Peyer's patch (tissue), 4 donors: ENCODE data around the gene CCDC194. TPM values are rescaled to one million over a fixed set of nuclear protein-coding genes. Genes with fewer than 3 reads are reported as not detected.
A peak's percentile ranks its signal among the peaks of the same experiment; 100 is the strongest.

Experiments
- DNase-seq, 3 donors: peaks; one replicate each; pipeline ENCODE4 v3.0.0-alpha.2; 2017 to 2019
- H3K27ac ChIP-seq, 4 donors: fragments of 200-600 bp; sonication (generic); one replicate each; pipeline ENCODE4 v1.5.1; 2016 to 2019
- H3K27me3 ChIP-seq, 2 donors: fragments of 200-600 bp; sonication (generic); one replicate each; pipeline ENCODE4 v1.5.1; 2019
- H3K36me3 ChIP-seq, 3 donors: fragments of 200-600 bp; sonication (generic); one replicate each; pipeline ENCODE4 v1.5.1; 2016 to 2019
- H3K4me1 ChIP-seq, 4 donors: fragments of 200-600 bp; sonication (generic); one replicate each; pipeline ENCODE4 v1.5.1; 2016 to 2019
- H3K4me3 ChIP-seq, 4 donors: fragments of 200-600 bp; sonication (generic); 1 replicate in 3 of 4; 2 replicates in 1 of 4; pipeline ENCODE4 v1.5.1; 2016 to 2019; ENCODE audit warnings: mild to moderate bottlenecking in 1 of 4
- H3K9me3 ChIP-seq, 4 donors: fragments of 200-600 bp; sonication (generic); one replicate each; pipeline ENCODE4 v1.5.1; 2016 to 2019; ENCODE audit warnings: mild to moderate bottlenecking in 1 of 4
- CTCF ChIP-seq, 6 experiments: fragments of 450-650 bp in 4 of 6; fragments of 200-600 bp in 2 of 6; sonication (generic) in 1 of 6; IDR thresholded peaks; one replicate each; pipeline ENCODE4 v1.5.1; 2017 to 2019; ENCODE audit warnings: antibody characterized with exemption in 6 of 6, mild to moderate bottlenecking in 3 of 6, moderate library complexity in 1 of 6
- POLR2A ChIP-seq, 2 donors: fragments of 450-650 bp; IDR thresholded peaks; one replicate each; pipeline ENCODE4 v1.5.1; 2017; ENCODE audit warnings: antibody characterized with exemption in 2 of 2, mild to moderate bottlenecking in 2 of 2, moderate library complexity in 2 of 2
- total RNA-seq, 4 donors: library from RNA; depleted of rRNA; stranded (reverse); fragments of >200 nt; gene quantifications; one replicate each; pipeline ENCODE4 v1.1.0, GENCODE V29; 2016

CCDC194 gene
- total RNA-seq, 4 donors from 2014 or later, result not detected

GRCh38 chr19:17358395-17358794 lies 35.6 kb downstream of the CCDC194 start:
- Histone ChIP-seq H3K9me3 (no peaks in the 10 kb centered on the region), H3K4me1 (no peaks in the 10 kb centered on the region), H3K36me3 (no peaks in the 10 kb centered on the region), H3K27me3 (no peaks in the 10 kb centered on the region), H3K4me3 (no peak overlapping the region), H3K27ac (peak overlapping the region in 2 of 4 donors; percentile 10 to 22)
- no peak for DNase-seq
- TF ChIP-seq POLR2A (IDR thresholded peaks at IDR 0.05) (no peak), CTCF (IDR thresholded peaks at IDR 0.05) (no peak)

DNA sequence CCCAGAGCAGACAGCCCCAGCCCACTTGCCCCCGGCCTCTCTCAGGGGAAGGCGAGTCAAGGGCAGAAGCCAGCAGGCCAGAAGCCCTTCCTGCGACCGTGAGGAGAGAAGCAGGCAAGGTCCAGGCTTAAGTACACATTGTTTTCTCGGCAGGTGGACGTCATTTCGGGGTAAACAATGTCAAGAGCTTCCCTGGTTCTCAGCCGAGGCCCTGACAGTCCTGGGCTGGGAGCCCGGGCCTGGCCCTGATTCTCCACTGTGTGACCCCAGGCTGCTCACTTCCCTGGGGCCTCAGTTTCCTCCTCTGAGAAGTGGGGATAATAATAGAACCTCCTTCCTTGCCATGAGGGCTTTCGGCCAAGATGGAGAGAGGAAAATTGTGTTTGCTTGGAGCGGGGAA lies 36.3 kb downstream of the CCDC194 start:
- H3K27ac ChIP-seq, result peak overlapping the region in 1 of 4 donors; percentile 22
- H3K36me3 ChIP-seq, result no peaks in the 10 kb centered on the region
- H3K27me3 ChIP-seq, result no peaks in the 10 kb centered on the region
- H3K9me3 ChIP-seq, result no peaks in the 10 kb centered on the region
- TF ChIP-seq POLR2A (IDR thresholded peaks at IDR 0.05), result no peak
- no peak for TF ChIP-seq CTCF (IDR thresholded peaks at IDR 0.05)
- H3K4me3 ChIP-seq, result no peak overlapping the region
- DNase-seq, result no peak
- no peaks in the 10 kb centered on the region for H3K4me1 ChIP-seq

DNA sequence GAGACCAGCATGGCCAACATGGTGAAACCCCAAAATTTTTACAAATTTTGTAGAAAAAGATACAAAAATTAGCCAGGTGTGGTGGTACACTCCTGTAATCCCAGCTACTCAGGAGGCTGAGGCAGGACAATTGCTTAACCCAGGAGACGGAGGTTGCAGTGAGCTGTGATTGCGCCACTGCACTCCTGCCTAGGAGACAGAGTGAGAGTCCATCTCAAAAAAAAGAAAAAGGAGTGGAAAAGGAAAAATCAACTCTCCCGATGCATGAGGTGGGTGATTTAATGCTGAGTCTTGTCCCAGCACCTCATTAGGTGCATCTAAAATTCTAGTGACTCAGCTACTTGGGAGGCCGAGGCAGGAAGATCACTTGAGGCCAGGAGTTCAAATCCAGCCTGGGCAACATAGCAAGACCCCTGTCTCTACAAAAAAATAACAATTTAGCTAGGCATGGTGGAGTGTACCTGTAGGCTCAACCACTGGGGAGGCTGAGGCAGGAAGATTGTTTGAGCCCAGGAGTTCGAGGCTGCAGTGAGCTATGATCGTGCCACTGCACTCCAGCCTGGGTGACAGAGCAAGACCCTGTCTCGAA lies 36.8 kb downstream of the CCDC194 start:
- no peak overlapping the region for H3K4me3 ChIP-seq
- no peaks in the 10 kb centered on the region for H3K27me3 ChIP-seq
- TF ChIP-seq CTCF (IDR thresholded peaks at IDR 0.05) (no peak), POLR2A (IDR thresholded peaks at IDR 0.05) (no peak)
- no peak overlapping the region for H3K27ac ChIP-seq
- DNase-seq, result no peak
- H3K4me1 ChIP-seq, result no peaks in the 10 kb centered on the region
- no peaks in the 10 kb centered on the region for H3K9me3 ChIP-seq
- H3K36me3 ChIP-seq, result no peaks in the 10 kb centered on the region

DNA sequence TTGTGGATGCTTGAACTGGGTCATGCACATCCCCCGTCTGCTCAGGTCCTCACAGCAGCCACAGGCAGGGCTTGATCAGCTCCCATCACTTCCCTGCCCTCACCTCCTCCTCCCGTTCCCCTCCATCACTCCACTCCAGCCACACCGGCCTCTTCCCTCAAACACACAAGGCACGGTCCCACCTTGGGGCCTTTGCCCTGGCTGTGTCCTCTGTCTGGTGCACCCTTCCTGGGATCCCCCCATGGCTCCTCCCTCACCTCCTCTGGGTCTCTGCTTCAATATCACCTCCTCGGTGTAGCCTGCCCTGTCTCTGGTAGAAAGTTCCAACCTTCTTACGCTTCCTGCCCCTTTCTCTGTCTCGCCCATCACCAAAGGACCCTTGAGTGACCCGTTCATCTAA lies 40.6 kb downstream of the CCDC194 start:
- no peak overlapping the region for H3K27ac ChIP-seq
- no peaks in the 10 kb centered on the region for H3K27me3 ChIP-seq
- no peak for DNase-seq
- no peaks in the 10 kb centered on the region for H3K9me3 ChIP-seq
- H3K36me3 ChIP-seq, result no peaks in the 10 kb centered on the region
- H3K4me1 ChIP-seq, result no peaks in the 10 kb centered on the region
- TF ChIP-seq CTCF (IDR thresholded peaks at IDR 0.05) (no peak), POLR2A (IDR thresholded peaks at IDR 0.05) (no peak)
- no peak overlapping the region for H3K4me3 ChIP-seq

GRCh38 chr19:17352608-17353280 lies 41.3 kb downstream of the CCDC194 start:
- H3K9me3 ChIP-seq, result no peaks in the 10 kb centered on the region
- no peaks in the 10 kb centered on the region for H3K36me3 ChIP-seq
- no peak overlapping the region for H3K4me3 ChIP-seq
- no peak for DNase-seq
- peak overlapping the region in 1 of 4 donors; percentile 25 for H3K27ac ChIP-seq
- no peaks in the 10 kb centered on the region for H3K4me1 ChIP-seq
- TF ChIP-seq CTCF (IDR thresholded peaks at IDR 0.05) (no peak), POLR2A (IDR thresholded peaks at IDR 0.05) (no peak)
- H3K27me3 ChIP-seq, result no peaks in the 10 kb centered on the region
